GM23338 (cell line): ENCODE measurements around the gene CD300A. TPM values are rescaled to one million over a fixed set of nuclear protein-coding genes. Genes with fewer than 3 reads are reported as not detected.
"Not testable (repeated sequence)": the region's sequence is repeated elsewhere in the genome, so short reads cannot be mapped to it uniquely, and the experiment has no call there.

Experiments used
- ATAC-seq: fragments of 200-7000 bp; cut with Tn5 transposase; 3 replicates; pipeline ENCODE4 v1.9.1; 2020
- DNase-seq: peaks from one replicate; pipeline ENCODE4 v3.0.0-alpha.2; 2015; ENCODE audit warnings: low spot score
- H2AFZ ChIP-seq: fragments of 200-600 bp; sonication (generic); 2 replicates; pipeline ENCODE4 v1.8.0; 2016; ENCODE audit warnings: antibody characterized with exemption, mild to moderate bottlenecking, moderate library complexity
- H3F3A ChIP-seq: fragments of 200-600 bp; sonication (generic); replicated peaks from 2 replicates; pipeline ENCODE4 v1.8.0; 2017; ENCODE audit warnings: antibody characterized with exemption, mixed run types, low read depth
- H3K27ac ChIP-seq: fragments of 200-600 bp; sonication (generic); 2 replicates; pipeline ENCODE4 v1.6.1; 2016; ENCODE audit warnings: low read depth
- H3K27me3 ChIP-seq: fragments of 200-600 bp; sonication (generic); 2 replicates; pipeline ENCODE4 v1.8.0; 2016; ENCODE audit warnings: mild to moderate bottlenecking, mixed run types, moderate library complexity; ENCODE audit not compliant: insufficient read depth
- H3K36me3 ChIP-seq: fragments of 200-600 bp; sonication (generic); 2 replicates; pipeline ENCODE4 v1.8.0; 2016; ENCODE audit warnings: mild to moderate bottlenecking; ENCODE audit not compliant: insufficient read depth
- H3K4me1 ChIP-seq: fragments of 200-600 bp; sonication (generic); 2 replicates; pipeline ENCODE4 v1.8.0; 2016; ENCODE audit warnings: mild to moderate bottlenecking, moderate library complexity; ENCODE audit not compliant: insufficient read depth
- H3K4me2 ChIP-seq: fragments of 200-600 bp; sonication (generic); 2 replicates; pipeline ENCODE4 v1.7.1; 2017; ENCODE audit warnings: mixed run types
- H3K4me3 ChIP-seq: fragments of 200-600 bp; sonication (generic); 2 replicates; pipeline ENCODE4 v1.6.1; 2016; ENCODE audit warnings: mixed run types
- H3K79me2 ChIP-seq: fragments of 200-600 bp; sonication (generic); replicated peaks from 2 replicates; pipeline ENCODE4 v1.8.0; 2017; ENCODE audit warnings: mild to moderate bottlenecking; ENCODE audit not compliant: insufficient read depth
- H3K9me2 ChIP-seq: fragments of 200-600 bp; sonication (generic); 2 replicates; pipeline ENCODE4 v1.8.0; 2017; ENCODE audit not compliant: insufficient read depth
- H4K20me1 ChIP-seq: fragments of 200-600 bp; sonication (generic); replicated peaks from 2 replicates; pipeline ENCODE4 v1.8.0; 2017; ENCODE audit warnings: mild to moderate bottlenecking; ENCODE audit not compliant: insufficient read depth
- H3K27ac Mint-ChIP-seq: 2 replicates; pipeline ENCODE4 v1.8.0; 2020; ENCODE audit warnings: inconsistent platforms, mild to moderate bottlenecking, moderate library complexity, mixed read lengths
- H3K27me3 Mint-ChIP-seq: 3 replicates; pipeline ENCODE4 v1.8.0; 2022; ENCODE audit warnings: low read depth, mild to moderate bottlenecking, moderate library complexity, mixed read lengths, inconsistent platforms; ENCODE audit not compliant: insufficient read depth, poor library complexity
- H3K36me3 Mint-ChIP-seq: 3 replicates; pipeline ENCODE4 v1.8.0; 2021; ENCODE audit warnings: low read depth, mild to moderate bottlenecking, inconsistent platforms, moderate library complexity, mixed read lengths
- H3K4me1 Mint-ChIP-seq: 3 replicates; pipeline ENCODE4 v1.8.0; 2020; ENCODE audit warnings: mild to moderate bottlenecking, inconsistent platforms, mixed read lengths
- H3K4me3 Mint-ChIP-seq: 3 replicates; pipeline ENCODE4 v1.8.0; 2021; ENCODE audit warnings: moderate library complexity, mild to moderate bottlenecking, inconsistent platforms, mixed read lengths
- H3K9me3 Mint-ChIP-seq: 3 replicates; pipeline ENCODE4 v1.8.0; 2020; ENCODE audit warnings: moderate library complexity, mild to moderate bottlenecking, inconsistent platforms, mixed read lengths
- CREB1 ChIP-seq: fragments of 250-450 bp; sonication (Bioruptor Pico); IDR thresholded peaks from 2 replicates; pipeline ENCODE4 v1.5.0; 2020; ENCODE audit warnings: low read depth, mild to moderate bottlenecking, moderate library complexity
- CTCF ChIP-seq, 2 experiments: fragments of 200-600 bp in 1 of 2; sonication (generic) in 1 of 2; conservative IDR thresholded peaks; 2 replicates each; pipeline versions ENCODE4 v1.5.1 to v1.6.1; 2016 to 2017; ENCODE audit warnings: antibody characterized with exemption in 2 of 2, low read depth in 2 of 2, mild to moderate bottlenecking in 2 of 2, moderate library complexity in 1 of 2
- ETS1 ChIP-seq: IDR thresholded peaks from 2 replicates; pipeline ENCODE4 v1.6.1; 2016; ENCODE audit warnings: antibody characterized with exemption
- EZH2 ChIP-seq: fragments of 200-600 bp; sonication (generic); IDR thresholded peaks from one replicate; pipeline ENCODE4 v1.8.0; 2017; ENCODE audit warnings: antibody characterized with exemption, mild to moderate bottlenecking, low read depth; ENCODE audit not compliant: unreplicated experiment
- EZH2phosphoT487 ChIP-seq: fragments of 200-600 bp; sonication (generic); IDR thresholded peaks from one replicate; pipeline ENCODE4 v1.8.1; 2018; ENCODE audit warnings: antibody characterized with exemption; ENCODE audit not compliant: unreplicated experiment
- JUNB ChIP-seq: IDR thresholded peaks from one replicate; pipeline ENCODE4 v1.6.1; 2016; ENCODE audit warnings: antibody characterized with exemption; ENCODE audit not compliant: unreplicated experiment
- NANOG ChIP-seq: IDR thresholded peaks from 2 replicates; pipeline ENCODE4 v1.6.1; 2016; ENCODE audit warnings: antibody characterized with exemption, borderline replicate concordance
- POLR2AphosphoS5 ChIP-seq: IDR thresholded peaks from 2 replicates; pipeline ENCODE4 v1.6.1; 2016; ENCODE audit warnings: antibody characterized with exemption, low read depth
- STAT1 ChIP-seq: IDR thresholded peaks from one replicate; pipeline ENCODE4 v1.6.1; 2016; ENCODE audit warnings: antibody characterized with exemption; ENCODE audit not compliant: unreplicated experiment
- ZNF114 ChIP-seq: fragments of 250-450 bp; sonication (Bioruptor Pico); IDR thresholded peaks from 2 replicates; pipeline ENCODE4 v1.5.0; 2020; ENCODE audit warnings: mild to moderate bottlenecking, moderate library complexity
- ZNF331 ChIP-seq: fragments of 250-450 bp; sonication (Bioruptor Pico); IDR thresholded peaks from 2 replicates; pipeline ENCODE4 v1.5.0; 2020; ENCODE audit warnings: low read depth, mild to moderate bottlenecking, moderate library complexity
- polyA plus RNA-seq: library from polyadenylated mRNA; unstranded; fragments of >200 nt; fragmentation: Nextera tagmentation; extraction: Ambion mirVana; gene quantifications from 2 replicates; pipeline ENCODE4 v1.2.1, GENCODE V29; 2016
- total RNA-seq: library from RNA; depleted of rRNA; stranded (reverse); fragments of >200 nt; shearing (Covaris generic); gene quantifications from 2 replicates; pipeline ENCODE4 v1.2.3, GENCODE V29; 2014
- TF ChIP-seq, protein P1 (sequence below): fragments of 250-450 bp; sonication (Bioruptor Pico); IDR thresholded peaks from 2 replicates; pipeline ENCODE4 v1.5.0; 2020; ENCODE audit warnings: mild to moderate bottlenecking, moderate library complexity

Gene CD300A
- total and polyA plus RNA-seq, 2 experiments from 2014 or later = 0.37 to 0.45 TPM

GRCh38 chr17:74485841-74486240 lies 19.4 kb downstream of the CD300A start (continued):
- TF ChIP-seq, protein P1, sequence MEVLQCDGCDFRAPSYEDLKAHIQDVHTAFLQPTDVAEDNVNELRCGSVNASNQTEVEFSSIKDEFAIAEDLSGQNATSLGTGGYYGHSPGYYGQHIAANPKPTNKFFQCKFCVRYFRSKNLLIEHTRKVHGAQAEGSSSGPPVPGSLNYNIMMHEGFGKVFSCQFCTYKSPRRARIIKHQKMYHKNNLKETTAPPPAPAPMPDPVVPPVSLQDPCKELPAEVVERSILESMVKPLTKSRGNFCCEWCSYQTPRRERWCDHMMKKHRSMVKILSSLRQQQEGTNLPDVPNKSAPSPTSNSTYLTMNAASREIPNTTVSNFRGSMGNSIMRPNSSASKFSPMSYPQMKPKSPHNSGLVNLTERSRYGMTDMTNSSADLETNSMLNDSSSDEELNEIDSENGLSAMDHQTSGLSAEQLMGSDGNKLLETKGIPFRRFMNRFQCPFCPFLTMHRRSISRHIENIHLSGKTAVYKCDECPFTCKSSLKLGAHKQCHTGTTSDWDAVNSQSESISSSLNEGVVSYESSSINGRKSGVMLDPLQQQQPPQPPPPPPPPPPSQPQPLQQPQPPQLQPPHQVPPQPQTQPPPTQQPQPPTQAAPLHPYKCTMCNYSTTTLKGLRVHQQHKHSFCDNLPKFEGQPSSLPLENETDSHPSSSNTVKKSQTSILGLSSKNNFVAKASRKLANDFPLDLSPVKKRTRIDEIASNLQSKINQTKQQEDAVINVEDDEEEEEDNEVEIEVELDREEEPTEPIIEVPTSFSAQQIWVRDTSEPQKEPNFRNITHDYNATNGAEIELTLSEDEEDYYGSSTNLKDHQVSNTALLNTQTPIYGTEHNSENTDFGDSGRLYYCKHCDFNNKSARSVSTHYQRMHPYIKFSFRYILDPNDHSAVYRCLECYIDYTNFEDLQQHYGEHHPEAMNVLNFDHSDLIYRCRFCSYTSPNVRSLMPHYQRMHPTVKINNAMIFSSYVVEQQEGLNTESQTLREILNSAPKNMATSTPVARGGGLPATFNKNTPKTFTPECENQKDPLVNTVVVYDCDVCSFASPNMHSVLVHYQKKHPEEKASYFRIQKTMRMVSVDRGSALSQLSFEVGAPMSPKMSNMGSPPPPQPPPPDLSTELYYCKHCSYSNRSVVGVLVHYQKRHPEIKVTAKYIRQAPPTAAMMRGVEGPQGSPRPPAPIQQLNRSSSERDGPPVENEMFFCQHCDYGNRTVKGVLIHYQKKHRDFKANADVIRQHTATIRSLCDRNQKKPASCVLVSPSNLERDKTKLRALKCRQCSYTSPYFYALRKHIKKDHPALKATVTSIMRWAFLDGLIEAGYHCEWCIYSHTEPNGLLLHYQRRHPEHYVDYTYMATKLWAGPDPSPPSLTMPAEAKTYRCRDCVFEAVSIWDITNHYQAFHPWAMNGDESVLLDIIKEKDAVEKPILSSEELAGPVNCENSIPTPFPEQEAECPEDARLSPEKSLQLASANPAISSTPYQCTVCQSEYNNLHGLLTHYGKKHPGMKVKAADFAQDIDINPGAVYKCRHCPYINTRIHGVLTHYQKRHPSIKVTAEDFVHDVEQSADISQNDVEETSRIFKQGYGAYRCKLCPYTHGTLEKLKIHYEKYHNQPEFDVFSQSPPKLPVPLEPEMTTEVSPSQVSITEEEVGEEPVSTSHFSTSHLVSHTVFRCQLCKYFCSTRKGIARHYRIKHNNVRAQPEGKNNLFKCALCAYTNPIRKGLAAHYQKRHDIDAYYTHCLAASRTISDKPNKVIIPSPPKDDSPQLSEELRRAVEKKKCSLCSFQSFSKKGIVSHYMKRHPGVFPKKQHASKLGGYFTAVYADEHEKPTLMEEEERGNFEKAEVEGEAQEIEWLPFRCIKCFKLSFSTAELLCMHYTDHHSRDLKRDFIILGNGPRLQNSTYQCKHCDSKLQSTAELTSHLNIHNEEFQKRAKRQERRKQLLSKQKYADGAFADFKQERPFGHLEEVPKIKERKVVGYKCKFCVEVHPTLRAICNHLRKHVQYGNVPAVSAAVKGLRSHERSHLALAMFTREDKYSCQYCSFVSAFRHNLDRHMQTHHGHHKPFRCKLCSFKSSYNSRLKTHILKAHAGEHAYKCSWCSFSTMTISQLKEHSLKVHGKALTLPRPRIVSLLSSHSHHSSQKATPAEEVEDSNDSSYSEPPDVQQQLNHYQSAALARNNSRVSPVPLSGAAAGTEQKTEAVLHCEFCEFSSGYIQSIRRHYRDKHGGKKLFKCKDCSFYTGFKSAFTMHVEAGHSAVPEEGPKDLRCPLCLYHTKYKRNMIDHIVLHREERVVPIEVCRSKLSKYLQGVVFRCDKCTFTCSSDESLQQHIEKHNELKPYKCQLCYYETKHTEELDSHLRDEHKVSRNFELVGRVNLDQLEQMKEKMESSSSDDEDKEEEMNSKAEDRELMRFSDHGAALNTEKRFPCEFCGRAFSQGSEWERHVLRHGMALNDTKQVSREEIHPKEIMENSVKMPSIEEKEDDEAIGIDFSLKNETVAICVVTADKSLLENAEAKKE (CRISPR knock-in tag) = no peak
- TF ChIP-seq JUNB = no peak
- no peak for TF ChIP-seq CREB1 (CRISPR knock-in tag)
- no peak for TF ChIP-seq NANOG
- no peak for TF ChIP-seq EZH2phosphoT487

- H3K27ac Mint-ChIP-seq, H3K36me3 Mint-ChIP-seq, H3K27me3 Mint-ChIP-seq, ATAC-seq, H3K27ac ChIP-seq, H3K4me1 Mint-ChIP-seq, H4K20me1 ChIP-seq, H3K4me2 ChIP-seq, H3K36me3 ChIP-seq, H2AFZ ChIP-seq, H3F3A ChIP-seq, H3K27me3 ChIP-seq, H3K4me3 ChIP-seq, H3K4me3 Mint-ChIP-seq, DNase-seq, H3K9me2 ChIP-seq, H3K79me2 ChIP-seq, H3K4me1 ChIP-seq: not testable (repeated sequence)
- H3K9me3 Mint-ChIP-seq = peaks cover 23% of the 10 kb centered on the region
These were observed 21.8 kb downstream of the CD300A start for GRCh38 chr17:74488276-74488675.

DNA sequence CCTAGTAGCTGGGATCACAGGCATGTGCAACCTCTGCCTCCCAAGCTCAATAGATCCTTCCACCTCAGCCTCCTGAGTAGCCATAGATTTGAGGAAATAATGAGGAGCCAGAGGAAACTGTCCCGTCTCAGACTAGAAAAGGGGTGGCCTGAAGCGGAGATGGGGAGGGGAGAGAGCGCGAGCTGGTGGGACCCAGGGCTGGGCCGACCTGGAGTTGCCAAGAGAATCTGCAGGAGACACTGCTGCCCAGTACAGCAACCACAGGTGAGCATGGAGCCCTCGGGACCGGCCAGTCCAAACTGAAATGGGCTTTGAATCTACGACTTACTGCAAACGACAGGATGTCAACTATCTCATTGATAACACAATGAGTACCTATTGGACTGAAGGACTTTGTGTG lies 24.3 kb downstream of the CD300A start:
- Mint-ChIP-seq H3K27ac (no peak overlapping the region), H3K4me1 (no peaks in the 10 kb centered on the region; the same call in 2 of the 3 replicates), H3K27me3 (peaks cover 2% of the 10 kb centered on the region), H3K9me3 (peaks cover 23% of the 10 kb centered on the region), H3K36me3 (peaks cover 7% of the 10 kb centered on the region; the same call in 2 of the 3 replicates), H3K4me3 (no peak overlapping the region)
- Histone ChIP-seq H3F3A (no peaks in the 10 kb centered on the region), H3K27ac (no peak overlapping the region), H3K27me3 (no peaks in the 10 kb centered on the region), H2AFZ (no peak overlapping the region), H4K20me1 (no peaks in the 10 kb centered on the region), H3K36me3 (no peaks in the 10 kb centered on the region), H3K9me2 (no peaks in the 10 kb centered on the region), H3K4me1 (no peaks in the 10 kb centered on the region; the same call in 1 of the 2 replicates), H3K79me2 (no peaks in the 10 kb centered on the region), H3K4me2 (no peak overlapping the region), H3K4me3 (no peak overlapping the region)
- DNase-seq = no peak
- ATAC-seq = no peak
- no peak for TF ChIP-seq JUNB
- TF ChIP-seq STAT1 = no peak
- TF ChIP-seq CREB1 (CRISPR knock-in tag) = no peak
- no peak for TF ChIP-seq ZNF331 (CRISPR knock-in tag)
- TF ChIP-seq EZH2 = no peak
- no peak for TF ChIP-seq ZNF114 (CRISPR knock-in tag)
- no peak for TF ChIP-seq ETS1
- TF ChIP-seq CTCF (conservative IDR thresholded peaks at IDR 0.05; ENCODE audit: low read depth in 2 of 2) = no peak
- no peak for TF ChIP-seq NANOG
- TF ChIP-seq POLR2AphosphoS5 = no peak
- TF ChIP-seq EZH2phosphoT487 = no peak
